ENCODE results near the gene IRAK4. TPM values are rescaled to one million over a fixed set of nuclear protein-coding genes. Genes with fewer than 3 reads are reported as not detected.

The IRAK4 gene
- total and polyA plus RNA-seq, 12 donors = 3.6 to 8.1 (median 4.1) TPM

- intact Hi-C loops (cut with DNase I) = loop anchor here in 2 of 10 donors (5.0 to 10.0 kb wide), 2 partner anchors 283 to 286 kb away; no protein-coding TSS in a partner anchor
- 60% methylated on average over 2 of the region's 2 CpGs for WGBS, 2 donors
These were observed 30.6 kb upstream of the IRAK4 start for GRCh38 chr12:43728117-43728516.

GRCh38 chr12:43728698-43729097, 30.1 kb upstream of the IRAK4 start:
- TF ChIP-seq CTCF (IDR thresholded peaks at IDR 0.05) = no peak
- DNase-seq = no peak
- H3K4me1 ChIP-seq = no peaks in the 10 kb centered on the region
- no peaks in the 10 kb centered on the region for H3K27me3 ChIP-seq
- no peak overlapping the region for H3K27ac ChIP-seq
- H3K4me3 ChIP-seq = no peak overlapping the region
- H3K9me3 ChIP-seq = no peaks in the 10 kb centered on the region
- ATAC-seq = no peak
- intact Hi-C loops (cut with DNase I) = loop anchor here in 2 of 10 donors (5.0 to 10.0 kb wide), 2 partner anchors 284 to 286 kb away; no protein-coding TSS in a partner anchor
- 84 to 90% methylated on average over 1 of the region's 1 CpG for WGBS, 2 donors
- H3K36me3 ChIP-seq = peaks cover 0 to 52% (median 0%) of the 10 kb centered on the region in 9 donors

More at GRCh38 chr12:43728117-43728516, 30.6 kb upstream of the IRAK4 start:
- DNase-seq = no peak
- no peaks in the 10 kb centered on the region for H3K4me1 ChIP-seq
- H3K36me3 ChIP-seq = peaks cover 0 to 47% (median 0%) of the 10 kb centered on the region in 9 donors
- H3K27ac ChIP-seq = no peak overlapping the region
- H3K27me3 ChIP-seq = no peaks in the 10 kb centered on the region
- TF ChIP-seq CTCF (IDR thresholded peaks at IDR 0.05) = peak in 6 of 9 donors; percentile 21 to 50 (median 33)
- no peaks in the 10 kb centered on the region for H3K9me3 ChIP-seq
- H3K4me3 ChIP-seq = no peak overlapping the region
- ATAC-seq = no peak

- Histone ChIP-seq H3K4me1 (no peaks in the 10 kb centered on the region), H3K9me3 (no peaks in the 10 kb centered on the region), H3K27ac (no peak overlapping the region), H3K36me3 (peaks cover 0 to 65% (median 3%) of the 10 kb centered on the region in 9 donors), H3K27me3 (no peaks in the 10 kb centered on the region), H3K4me3 (no peak overlapping the region)
- TF ChIP-seq CTCF (IDR thresholded peaks at IDR 0.05) = no peak
- ATAC-seq (no peak), DNase-seq (no peak)
- 83 to 85% methylated on average over 4 of the region's 4 CpGs for WGBS, 2 donors
- intact Hi-C loops (cut with DNase I) = no loop called here
These were observed 28.5 kb upstream of the IRAK4 start for GRCh38 chr12:43730283-43730682.

- ATAC-seq (no peak), DNase-seq (no peak)
- Histone ChIP-seq H3K27me3 (no peaks in the 10 kb centered on the region), H3K36me3 (peaks cover 0 to 96% (median 13%) of the 10 kb centered on the region in 9 donors), H3K4me1 (no peaks in the 10 kb centered on the region), H3K4me3 (no peak overlapping the region), H3K27ac (no peak overlapping the region), H3K9me3 (no peaks in the 10 kb centered on the region)
- intact Hi-C loops (cut with DNase I) = no loop called here
- WGBS, 2 donors = 88 to 90% methylated on average over 3 of the region's 3 CpGs
- TF ChIP-seq CTCF (IDR thresholded peaks at IDR 0.05) = no peak
These were observed 25.1 kb upstream of the IRAK4 start for GRCh38 chr12:43733687-43734086.

All from heart right ventricle (tissue), 16 donors.